A673 (cell line): Measurements from ENCODE around the gene P2RY12. TPM values are rescaled to one million over a fixed set of nuclear protein-coding genes. Genes with fewer than 3 reads are reported as not detected.

ENCODE experiments used
- BruUV-seq: library from RNA; stranded (reverse); fragments of 400-500 nt; replicated peaks from 2 replicates; lab custom pipeline; 2021; lab: Mats Ljungman, UMichigan
- CTCF ChIA-PET: fragments of 300-600 bp; sonication (Branson Sonifier 250); formaldehyde crosslinking; loops from one replicate; lab custom pipeline; 2022; ENCODE audit warnings: antibody characterized with exemption; lab: Charles Lee
- POLR2A ChIA-PET: fragments of 300-600 bp; sonication (Branson Sonifier 250); formaldehyde crosslinking; loops from one replicate; lab custom pipeline; 2022; ENCODE audit warnings: antibody characterized with exemption; ENCODE audit not compliant: low non-redundant PET; lab: Charles Lee
- DNase-seq: peaks from one replicate; pipeline ENCODE4 v3.0.0-alpha.2; 2015; ENCODE audit warnings: low spot score
- H3K27ac ChIP-seq: fragments of 200-600 bp; sonication (generic); 2 replicates; pipeline ENCODE4 v1.5.1; 2016; ENCODE audit warnings: mixed run types, low read depth, mild to moderate bottlenecking, mixed read lengths, antibody characterized with exemption, low read length; ENCODE audit not compliant: poor library complexity, severe bottlenecking
- H3K27me3 ChIP-seq: fragments of 200-600 bp; sonication (generic); replicated peaks from 2 replicates; pipeline ENCODE4 v1.6.1; 2017; ENCODE audit warnings: mixed run types, low read depth, mild to moderate bottlenecking, mixed read lengths, antibody characterized with exemption, low read length; ENCODE audit not compliant: insufficient read depth, poor library complexity
- H3K36me3 ChIP-seq: fragments of 200-600 bp; sonication (generic); 2 replicates; pipeline ENCODE4 v1.6.1; 2016; ENCODE audit warnings: mixed run types, mild to moderate bottlenecking, mixed read lengths, antibody characterized with exemption, low read length; ENCODE audit not compliant: insufficient read depth, poor library complexity, severe bottlenecking
- H3K4me1 ChIP-seq: fragments of 200-600 bp; sonication (generic); 2 replicates; pipeline ENCODE4 v1.6.1; 2017; ENCODE audit warnings: mixed run types, mild to moderate bottlenecking, mixed read lengths, antibody characterized with exemption, low read length; ENCODE audit not compliant: insufficient read depth, poor library complexity, severe bottlenecking
- H3K4me3 ChIP-seq: fragments of 200-600 bp; sonication (generic); 2 replicates; pipeline ENCODE4 v1.5.1; 2016; ENCODE audit warnings: low read depth, mixed run types, mild to moderate bottlenecking, mixed read lengths, low read length; ENCODE audit not compliant: poor library complexity, severe bottlenecking
- H3K9me3 ChIP-seq: fragments of 200-600 bp; sonication (generic); 2 replicates; pipeline ENCODE4 v1.6.1; 2016; ENCODE audit warnings: mixed run types, low read depth, mild to moderate bottlenecking, mixed read lengths, antibody characterized with exemption, low read length; ENCODE audit not compliant: poor library complexity, severe bottlenecking
- CTCF ChIP-seq: fragments of 300-800, 200-600 bp; sonication (generic); conservative IDR thresholded peaks from 2 replicates; pipeline ENCODE4 v1.5.1; 2017; ENCODE audit warnings: low read depth, mild to moderate bottlenecking, antibody characterized with exemption, low read length, moderate library complexity, mixed read lengths
- EZH2 ChIP-seq: fragments of 200-600 bp; sonication (generic); IDR thresholded peaks from 2 replicates; pipeline ENCODE4 v1.6.1; 2017; ENCODE audit warnings: borderline replicate concordance, low read depth, mild to moderate bottlenecking, mixed read lengths, antibody characterized with exemption, low read length; ENCODE audit not compliant: poor library complexity, severe bottlenecking
- intact Hi-C: fragments of 100-400 bp; cut with micrococcal nuclease; formaldehyde crosslinking; loops from one replicate; pipeline ENCODE4 v1.10.0; 2022; ENCODE audit not compliant: unreplicated experiment
- total RNA-seq: library from RNA; stranded (reverse); gene quantifications from 2 replicates; pipeline ENCODE4 v1.2.3, GENCODE V29; 2021

P2RY12 gene
- total RNA-seq, 1 experiment from 2014 or later: not detected

DNA sequence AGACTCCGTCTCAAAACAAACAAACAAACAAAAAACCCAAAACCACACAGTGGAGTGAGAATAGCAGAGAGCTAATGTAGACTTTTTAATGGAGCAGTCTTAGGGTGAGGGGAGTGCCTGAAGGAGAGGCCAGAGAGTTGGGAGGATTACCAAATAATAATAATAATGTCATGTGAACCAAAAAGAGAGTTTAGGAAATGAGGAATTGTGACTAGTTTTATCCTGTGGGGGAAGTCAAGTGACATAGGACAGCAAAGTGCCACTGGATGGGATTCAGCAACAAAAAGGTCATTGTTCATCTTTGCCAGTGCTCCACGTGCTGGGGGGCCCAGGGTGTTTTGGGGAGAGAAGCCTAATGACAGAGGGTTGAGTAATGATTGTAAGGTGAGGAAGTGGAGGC lies 80.8 kb downstream of the P2RY12 start:
- Histone ChIP-seq H3K27me3 (no peaks in the 10 kb centered on the region), H3K9me3 (no peaks in the 10 kb centered on the region), H3K4me3 (no peak overlapping the region), H3K4me1 (no peaks in the 10 kb centered on the region), H3K36me3 (no peaks in the 10 kb centered on the region), H3K27ac (no peak overlapping the region)
- BruUV-seq: no TSS peak
- TF ChIP-seq EZH2: no peak
- no peak for DNase-seq
- intact Hi-C loops: no loop called here
- POLR2A ChIA-PET: interaction anchor here (0.6 kb wide), 1 partner anchor 882 kb away, joined by 3 read pairs; no protein-coding TSS in a partner anchor
- CTCF ChIA-PET: no interaction called here

- CTCF ChIA-PET: no interaction called here
- H3K36me3 ChIP-seq: no peaks in the 10 kb centered on the region
- no peak for TF ChIP-seq EZH2
- no peak for TF ChIP-seq CTCF
- no peaks in the 10 kb centered on the region for H3K27me3 ChIP-seq
- H3K4me3 ChIP-seq: no peak overlapping the region
- H3K9me3 ChIP-seq: no peaks in the 10 kb centered on the region
- no peak overlapping the region for H3K27ac ChIP-seq
- intact Hi-C loops: no loop called here
- no peaks in the 10 kb centered on the region for H3K4me1 ChIP-seq
- no TSS peak for BruUV-seq
- no peak for DNase-seq
- POLR2A ChIA-PET: no interaction called here
These were observed 82.8 kb downstream of the P2RY12 start for GRCh38 chr3:151301787-151302186.

- TF ChIP-seq EZH2 (no peak), CTCF (no peak)
- no peak overlapping the region for H3K27ac ChIP-seq
- CTCF ChIA-PET: interaction anchor here (0.6 kb wide), 1 partner anchor 27 kb away, joined by 3 read pairs; no protein-coding TSS in a partner anchor
- no peak overlapping the region for H3K4me3 ChIP-seq
- no TSS peak for BruUV-seq
- intact Hi-C loops: no loop called here
- H3K4me1 ChIP-seq: no peaks in the 10 kb centered on the region
- no peaks in the 10 kb centered on the region for H3K36me3 ChIP-seq
- no peak for DNase-seq
- no peaks in the 10 kb centered on the region for H3K27me3 ChIP-seq
- POLR2A ChIA-PET: no interaction called here
- H3K9me3 ChIP-seq: no peaks in the 10 kb centered on the region
These were observed 84.0 kb downstream of the P2RY12 start for GRCh38 chr3:151300539-151300938.

DNA sequence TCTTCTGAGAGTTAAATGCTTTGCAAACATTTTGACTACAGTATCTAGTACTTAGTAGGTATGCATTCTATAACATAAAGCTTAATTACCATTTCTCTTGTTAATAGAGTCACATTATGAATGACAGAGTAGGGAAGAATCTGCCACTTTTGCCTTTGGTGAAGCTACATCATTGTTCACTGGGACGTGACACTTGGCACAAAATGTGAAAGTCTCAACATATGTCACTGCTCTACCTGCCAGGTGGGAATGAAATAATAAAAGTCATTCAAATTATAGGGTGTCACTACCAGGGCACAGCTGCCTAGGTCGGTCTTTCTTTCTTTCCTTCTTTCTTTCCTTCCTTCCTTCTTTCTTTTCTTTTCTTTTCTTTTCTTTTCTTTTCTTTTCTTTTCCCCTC lies 85.5 kb downstream of the P2RY12 start:
- no peaks in the 10 kb centered on the region for H3K27me3 ChIP-seq
- no peak overlapping the region for H3K27ac ChIP-seq
- no peak overlapping the region for H3K4me3 ChIP-seq
- BruUV-seq: no TSS peak
- no peaks in the 10 kb centered on the region for H3K36me3 ChIP-seq
- ChIA-PET CTCF (no interaction called here), POLR2A (no interaction called here)
- DNase-seq: no peak
- H3K4me1 ChIP-seq: no peaks in the 10 kb centered on the region
- TF ChIP-seq EZH2 (no peak), CTCF (no peak)
- no peaks in the 10 kb centered on the region for H3K9me3 ChIP-seq
- intact Hi-C loops: no loop called here
